Measurements from ENCODE around the gene VWA1.
A peak's percentile ranks its signal among the peaks of the same experiment; 100 is the strongest.
"Not testable (repeated sequence)": the region's sequence is repeated elsewhere in the genome, so short reads cannot be mapped to it uniquely, and the experiment has no call there.

The VWA1 gene

DNA sequence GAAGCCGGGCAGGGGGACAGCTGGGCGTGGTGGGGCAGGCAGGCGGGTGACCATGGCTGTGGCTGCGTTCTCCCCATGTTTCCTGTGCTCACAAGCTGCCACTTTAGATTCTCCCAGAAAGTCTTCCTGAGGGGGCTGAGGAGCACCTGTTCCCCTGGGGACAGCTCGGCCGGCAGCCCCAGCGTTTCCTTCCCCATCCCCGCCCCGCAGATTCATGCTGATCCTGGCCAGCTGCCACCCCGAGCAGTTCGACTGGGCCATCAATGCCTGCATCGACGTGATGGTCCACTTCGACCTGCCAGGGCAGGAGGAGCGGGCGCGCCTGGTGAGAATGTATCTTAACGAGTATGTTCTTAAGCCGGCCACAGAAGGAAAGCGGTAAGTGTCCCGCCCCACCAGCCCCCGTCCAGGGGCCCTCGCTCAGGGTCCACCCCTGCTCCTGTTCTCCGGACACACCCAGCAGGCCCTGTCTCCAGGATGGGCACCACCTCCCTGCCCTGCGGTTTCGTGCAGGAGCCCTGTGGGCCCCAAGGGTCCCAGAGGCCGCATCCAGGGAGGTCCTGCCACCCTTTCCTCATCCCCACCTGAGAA is 25.1 kb downstream of the VWA1 start:
- DNase-seq = no peak

DNA sequence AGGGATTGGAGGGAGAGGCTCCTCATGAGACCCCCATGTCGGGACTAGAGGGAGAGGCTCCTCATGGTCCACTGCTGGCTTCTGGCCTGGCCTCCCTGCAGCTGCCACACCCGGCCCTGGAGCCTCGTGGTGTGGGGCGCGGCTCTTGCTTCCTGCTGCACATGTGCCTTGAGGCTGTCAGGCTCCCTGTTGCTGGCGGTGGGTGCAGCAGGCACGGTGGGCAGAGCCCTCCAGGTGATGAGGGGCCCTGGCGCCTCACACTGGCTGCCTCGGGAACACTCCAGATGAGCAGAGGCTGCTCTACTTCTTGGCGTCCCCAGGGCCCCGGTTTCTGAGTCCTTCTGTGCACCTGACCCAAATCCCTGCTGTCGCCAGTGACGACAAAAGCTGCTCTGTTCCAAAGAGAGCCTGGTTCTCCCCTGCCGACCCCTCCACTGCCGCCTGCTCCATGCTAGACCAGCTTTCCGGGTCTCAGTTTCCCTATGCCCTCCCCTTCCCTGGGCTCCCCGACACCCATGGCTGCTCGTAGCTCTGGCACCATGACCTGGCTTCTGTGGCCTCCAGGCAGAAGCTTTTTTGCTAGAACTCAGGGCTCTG is 26.3 kb downstream of the VWA1 start:
- no peak for DNase-seq

DNA sequence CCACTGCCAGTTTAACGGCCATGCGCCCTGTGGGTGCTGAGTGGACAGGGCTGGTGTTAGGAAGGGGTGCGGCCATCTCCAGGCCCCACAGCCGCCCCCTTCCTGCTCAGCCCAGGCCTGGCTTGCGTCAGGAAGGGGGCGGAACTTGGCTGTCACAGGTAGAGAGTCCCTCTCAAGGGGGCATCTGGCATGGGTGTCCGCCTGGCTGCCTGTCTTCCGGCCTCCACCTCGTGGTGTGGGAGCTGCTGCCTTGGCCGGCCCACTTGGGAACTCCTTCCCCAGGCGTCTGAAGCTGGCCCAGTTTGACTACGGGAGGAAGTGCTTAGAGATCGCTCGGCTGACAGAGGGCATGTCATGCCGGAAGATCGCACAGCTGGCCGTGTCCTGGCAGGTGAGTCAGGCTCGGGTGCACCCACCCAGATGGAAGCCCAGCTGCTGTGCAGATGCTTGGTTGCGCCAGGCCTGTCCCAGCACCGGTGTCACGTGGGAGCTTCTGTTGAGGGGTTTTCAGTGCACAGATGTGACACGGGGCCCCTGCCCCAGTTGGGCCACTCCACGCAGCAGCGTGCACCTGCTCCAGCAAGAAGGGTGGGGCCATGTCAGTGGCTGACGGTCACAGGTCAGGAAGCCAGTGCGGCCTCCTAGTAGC is 27.0 kb downstream of the VWA1 start:
- DNase-seq = no peak

DNA sequence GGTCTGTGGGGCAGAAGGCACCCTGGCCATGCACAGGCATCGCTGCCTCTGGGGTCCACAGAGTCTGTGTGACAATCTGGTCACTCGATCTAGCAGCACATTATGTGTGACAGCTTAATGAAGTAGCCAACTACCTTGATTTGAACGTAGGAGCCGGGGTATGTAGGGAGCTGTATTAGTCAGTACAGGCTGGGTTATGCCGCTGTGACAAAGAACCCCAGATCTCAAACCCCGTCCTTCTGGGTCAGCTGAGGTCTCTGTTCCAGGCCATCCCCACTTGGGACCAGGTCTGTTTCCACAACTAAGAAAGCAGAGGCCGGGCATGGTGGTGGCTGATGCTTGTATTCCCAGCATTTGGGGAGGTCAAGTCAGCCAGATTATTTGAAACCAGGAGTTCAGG is 27.8 kb downstream of the VWA1 start:
- DNase-seq = no peak

DNA sequence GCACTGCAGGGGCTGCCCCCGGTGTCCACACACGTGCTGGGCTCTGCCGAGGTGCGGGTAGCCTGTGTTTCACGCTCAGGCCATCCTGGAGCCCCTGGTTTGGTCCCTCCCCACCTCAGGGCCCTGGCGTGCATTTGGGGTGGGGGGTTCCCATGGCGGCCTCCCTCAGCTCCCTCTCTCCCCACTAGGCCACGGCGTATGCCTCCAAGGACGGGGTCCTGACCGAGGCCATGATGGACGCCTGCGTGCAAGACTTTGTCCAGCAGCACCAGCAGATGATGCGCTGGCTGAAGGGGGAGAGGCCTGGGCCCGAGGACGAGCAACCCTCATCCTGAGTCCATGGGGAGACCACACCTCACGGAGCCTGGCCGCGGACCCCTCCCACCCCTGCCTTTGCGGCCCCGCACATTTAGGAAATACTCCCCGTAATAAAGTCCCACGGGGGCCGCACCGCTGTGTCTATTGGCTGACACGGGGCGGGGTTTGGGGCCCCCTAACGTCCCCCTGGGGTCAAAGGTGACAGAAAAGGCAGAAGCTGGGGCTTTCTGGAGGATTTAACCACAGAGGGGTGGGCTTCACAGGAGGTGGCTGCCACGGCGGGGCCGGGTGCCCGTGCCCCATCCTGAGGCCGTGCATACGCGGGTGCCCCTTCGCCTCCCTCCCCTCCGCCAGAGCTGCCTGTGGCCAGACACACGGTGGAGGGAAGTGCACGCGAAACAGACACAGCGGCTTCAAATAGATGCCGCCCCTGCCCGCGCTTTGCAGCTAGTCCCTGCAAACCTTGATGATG is 32.9 kb downstream of the VWA1 start:
- not testable (repeated sequence) for DNase-seq

DNA sequence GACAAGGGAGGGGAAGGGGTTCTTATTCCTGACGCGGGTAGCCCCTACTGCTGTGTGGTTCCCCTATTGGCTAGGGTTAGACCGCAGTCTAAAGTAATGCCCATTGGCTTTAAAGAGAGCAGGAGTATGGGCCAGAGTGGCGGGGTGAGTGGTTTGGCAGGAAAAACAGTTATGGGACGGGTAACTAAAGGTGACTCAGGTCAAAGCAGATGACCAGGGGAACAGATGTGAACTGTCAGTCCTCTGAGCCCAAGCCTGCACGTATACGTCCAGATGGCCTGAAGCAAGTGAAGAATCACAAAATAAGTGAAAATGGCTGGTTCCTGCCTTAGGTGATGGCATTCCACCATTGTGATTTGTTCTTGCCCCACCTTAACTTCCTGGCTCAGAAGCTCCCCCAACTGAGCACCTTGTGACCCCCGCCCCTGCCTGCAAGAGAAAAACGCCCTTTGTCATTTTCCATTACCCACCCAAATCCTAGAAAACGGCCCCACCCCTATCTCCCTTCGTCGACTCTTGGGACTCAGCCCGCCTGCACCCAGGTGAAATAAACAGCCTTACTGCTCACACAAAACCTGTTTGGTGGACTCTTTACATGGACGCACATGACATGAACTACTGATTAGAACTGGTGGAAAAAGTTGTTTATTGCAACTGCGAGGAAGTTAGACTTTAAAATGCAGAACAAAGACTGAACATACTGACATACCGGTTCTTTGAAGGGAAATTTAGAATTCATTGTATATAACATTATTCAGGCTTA is 35.3 kb downstream of the VWA1 start:
- DNase-seq = no peak

DNA sequence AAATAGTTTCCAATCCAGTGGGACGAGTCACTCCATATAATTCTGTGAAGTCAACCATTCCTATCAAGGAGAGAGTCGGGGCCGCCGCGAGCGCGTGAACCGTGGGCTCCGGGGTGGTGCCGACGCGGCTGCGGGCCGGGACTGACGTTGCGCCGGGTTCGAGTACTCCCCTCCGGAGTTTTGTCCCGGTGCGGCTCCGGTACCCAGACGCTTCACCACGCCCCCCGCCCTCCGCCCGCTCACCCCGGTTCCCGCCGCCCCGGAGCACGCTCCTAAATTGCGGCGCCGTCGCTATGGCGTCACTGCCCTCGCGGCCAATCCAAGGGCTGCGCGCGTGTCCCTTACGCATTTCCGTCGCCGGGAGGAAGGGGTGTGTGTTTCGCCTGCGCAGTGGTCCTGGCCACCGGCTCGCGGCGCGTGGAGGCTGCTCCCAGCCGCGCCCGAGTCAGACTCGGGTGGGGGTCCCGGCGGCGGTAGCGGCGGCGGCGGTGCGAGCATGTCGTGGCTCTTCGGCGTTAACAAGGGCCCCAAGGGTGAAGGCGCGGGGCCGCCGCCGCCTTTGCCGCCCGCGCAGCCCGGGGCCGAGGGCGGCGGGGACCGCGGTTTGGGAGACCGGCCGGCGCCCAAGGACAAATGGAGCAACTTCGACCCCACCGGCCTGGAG is 36.0 kb downstream of the VWA1 start, which contains the start of gene ATAD3B:
TSS of gene ATAD3B (plus strand) at position 377 of the 664 bp plus-strand sequence. CDS start at position 497, 120 bp downstream.
- DNase-seq = peak; percentile 98

DNA sequence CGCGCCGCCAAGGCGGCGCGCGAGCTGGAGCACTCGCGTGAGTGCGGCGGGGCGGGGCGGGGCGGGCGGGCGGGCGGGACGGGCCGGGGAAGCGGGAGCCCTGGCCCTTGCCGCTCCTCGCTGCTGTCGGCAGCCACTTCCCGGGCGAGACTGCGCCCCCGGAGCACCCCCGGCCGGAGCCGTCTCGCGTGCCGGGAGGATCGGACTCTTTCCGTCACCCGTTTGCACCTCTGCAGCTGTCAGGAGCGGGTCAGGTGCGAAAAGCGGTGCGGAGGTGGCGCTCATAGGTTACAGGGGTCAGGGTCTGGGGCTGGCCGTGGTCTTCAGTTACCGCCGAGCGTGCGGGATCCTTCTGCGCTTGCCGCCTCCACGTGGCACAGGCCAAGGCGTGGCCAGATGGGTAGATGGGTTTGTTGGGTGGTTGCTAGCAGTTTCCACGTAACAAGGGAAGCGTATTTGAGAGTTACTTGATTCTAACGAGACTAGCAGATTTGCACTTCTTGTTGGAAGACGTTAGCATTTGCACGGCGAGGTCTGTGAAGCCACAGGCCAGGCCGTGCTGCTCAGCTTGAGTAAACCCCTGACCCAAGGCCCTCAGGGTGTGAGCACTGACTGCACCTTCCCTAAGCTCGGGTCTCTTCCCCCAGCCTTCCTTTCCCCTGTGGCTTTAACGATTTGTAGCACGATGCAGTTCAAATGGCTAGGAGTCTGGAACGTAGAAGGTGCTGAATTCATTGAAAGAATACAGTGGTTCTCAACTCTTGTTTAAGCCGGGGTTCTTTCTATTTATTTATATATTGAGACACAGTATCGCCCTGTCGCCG is 36.8 kb downstream of the VWA1 start:
- DNase-seq = peak; percentile 64

DNA sequence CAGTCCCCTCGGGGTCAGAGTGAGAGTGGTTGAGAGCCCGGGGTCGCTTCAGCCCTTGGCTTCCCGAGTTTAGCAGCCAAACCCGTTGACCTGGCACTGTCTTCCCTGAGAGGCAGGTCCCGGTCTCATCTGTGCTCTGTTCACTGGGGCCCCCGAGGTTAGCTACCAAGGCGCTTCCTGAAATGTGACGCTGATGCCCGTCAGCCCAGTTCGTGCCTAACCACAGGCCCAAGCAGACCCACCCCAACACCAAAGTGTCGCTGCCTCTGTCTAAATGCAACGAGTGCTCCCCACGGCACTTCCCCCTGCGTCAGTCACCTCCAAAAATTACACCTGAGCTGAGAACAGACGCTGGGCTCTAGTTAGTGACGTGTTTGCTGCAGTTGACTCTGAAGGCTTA is 40.5 kb downstream of the VWA1 start:
- not testable (repeated sequence) for DNase-seq

DNA sequence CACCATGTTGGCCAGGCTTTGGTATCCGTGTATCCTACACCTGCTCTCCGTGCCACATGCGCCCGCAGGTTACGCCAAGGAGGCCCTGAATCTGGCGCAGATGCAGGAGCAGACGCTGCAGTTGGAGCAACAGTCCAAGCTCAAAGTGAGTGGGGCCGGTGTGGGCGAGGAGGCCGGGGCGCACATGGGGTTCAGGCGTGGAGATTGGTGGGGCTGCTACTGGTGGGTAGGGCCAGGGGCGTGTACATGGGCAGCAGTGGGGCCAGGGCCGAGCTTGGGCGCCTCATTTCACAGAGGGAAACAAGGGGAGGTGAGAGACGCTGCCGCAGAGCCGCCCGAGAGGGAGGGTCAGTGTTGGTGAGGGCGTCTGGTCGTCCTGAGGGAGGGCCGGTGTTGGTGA is 41.7 kb downstream of the VWA1 start:
- DNase-seq = no peak

DNA sequence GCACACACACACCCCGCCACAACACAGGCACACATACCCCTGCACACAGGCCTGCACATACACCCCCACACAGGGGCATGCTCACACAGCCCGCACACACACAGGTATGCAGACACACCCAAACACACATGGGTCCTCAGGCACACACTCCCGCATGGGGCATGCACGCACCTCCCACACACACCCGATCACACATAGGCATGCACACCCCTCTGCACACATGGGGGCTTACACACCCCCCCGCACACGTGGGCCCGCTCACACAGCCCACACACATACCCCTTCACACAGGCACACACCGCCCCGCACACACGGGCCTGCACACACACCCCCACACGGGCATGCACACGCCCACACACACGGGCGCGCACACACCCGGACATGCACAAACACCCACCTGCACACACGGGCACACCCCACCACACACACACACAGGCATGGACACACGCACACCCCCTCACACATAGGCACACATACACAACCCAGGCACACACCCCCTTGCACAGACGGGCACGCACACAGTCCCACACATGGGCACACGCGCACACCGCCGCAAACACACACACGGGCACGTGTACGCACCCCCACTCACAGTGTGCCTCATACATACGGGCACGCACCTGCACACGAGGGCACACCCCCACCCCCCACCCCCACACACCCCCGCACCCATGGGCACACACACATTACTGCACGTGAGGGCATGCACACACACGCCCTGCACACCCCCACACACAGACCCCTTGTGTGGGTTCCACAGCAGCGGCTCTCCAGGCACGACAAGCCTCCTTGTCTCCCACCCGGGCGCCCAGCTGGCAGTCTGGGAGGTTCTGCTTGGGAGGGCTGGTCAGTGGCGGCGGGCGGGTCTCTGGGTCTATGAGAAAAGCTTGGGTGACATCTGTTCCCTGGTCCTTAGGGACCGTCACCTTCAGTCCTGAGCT is 44.3 kb downstream of the VWA1 start:
- no peak for DNase-seq

DNA sequence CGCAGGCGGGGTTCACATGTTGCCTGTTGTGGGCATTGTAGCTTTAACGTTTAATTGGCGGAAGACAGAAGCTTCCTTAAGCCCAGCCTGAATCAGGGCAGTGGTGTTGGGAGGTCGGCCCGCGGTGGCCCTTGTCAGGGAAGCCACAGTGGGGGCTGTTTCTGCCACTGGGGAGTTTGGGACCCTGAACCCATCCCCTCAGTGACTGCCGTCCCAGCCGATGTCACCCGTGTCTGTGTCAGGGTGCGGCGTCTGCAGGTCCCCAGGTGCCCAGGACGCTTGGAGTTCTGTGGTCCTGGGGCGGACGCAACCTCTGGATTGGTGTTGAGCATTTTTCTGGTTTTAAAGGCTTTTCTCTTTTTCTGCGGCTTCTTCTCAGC is 45.0 kb downstream of the VWA1 start:
- not testable (repeated sequence) for DNase-seq

DNA sequence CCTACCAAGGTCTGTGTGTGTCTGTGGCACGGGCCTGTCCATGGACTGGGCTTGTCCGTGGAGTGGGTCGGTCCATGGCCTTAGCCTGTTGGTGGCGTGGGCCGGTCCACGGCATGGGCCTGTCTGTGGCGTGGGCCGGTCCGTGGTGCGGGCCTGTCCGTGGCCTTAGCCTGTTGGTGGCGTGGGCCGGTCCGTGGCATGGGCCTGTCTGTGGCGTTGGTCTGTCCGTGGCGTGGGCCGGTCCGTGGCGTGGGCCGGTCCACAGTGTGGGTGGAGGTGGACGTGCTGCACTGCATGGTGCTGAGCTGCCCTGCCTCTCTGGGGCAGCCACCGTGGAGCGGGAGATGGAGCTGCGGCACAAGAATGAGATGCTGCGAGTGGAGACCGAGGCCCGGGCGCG is 46.3 kb downstream of the VWA1 start:
- DNase-seq = not testable (repeated sequence)

DNA sequence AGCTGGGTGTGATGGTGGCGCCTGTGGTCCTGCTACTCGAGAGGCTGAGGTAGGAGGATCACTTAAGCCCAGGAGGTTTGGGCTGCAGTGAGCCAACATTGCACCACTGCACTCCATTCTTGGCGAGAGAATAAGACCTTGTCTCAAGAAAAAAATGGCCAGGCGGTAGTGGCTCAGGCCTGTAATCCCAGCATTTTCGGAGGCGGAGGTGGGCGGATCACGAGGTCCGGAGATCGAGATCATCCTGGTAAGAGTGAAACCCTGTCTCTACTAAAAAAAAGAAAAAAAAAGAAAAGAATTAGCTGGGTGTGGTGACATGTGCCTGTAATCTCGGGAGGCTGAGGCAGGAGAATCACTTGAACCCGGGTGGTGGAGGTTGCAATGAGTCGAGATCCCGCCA is 47.4 kb downstream of the VWA1 start:
- DNase-seq = no peak

DNA sequence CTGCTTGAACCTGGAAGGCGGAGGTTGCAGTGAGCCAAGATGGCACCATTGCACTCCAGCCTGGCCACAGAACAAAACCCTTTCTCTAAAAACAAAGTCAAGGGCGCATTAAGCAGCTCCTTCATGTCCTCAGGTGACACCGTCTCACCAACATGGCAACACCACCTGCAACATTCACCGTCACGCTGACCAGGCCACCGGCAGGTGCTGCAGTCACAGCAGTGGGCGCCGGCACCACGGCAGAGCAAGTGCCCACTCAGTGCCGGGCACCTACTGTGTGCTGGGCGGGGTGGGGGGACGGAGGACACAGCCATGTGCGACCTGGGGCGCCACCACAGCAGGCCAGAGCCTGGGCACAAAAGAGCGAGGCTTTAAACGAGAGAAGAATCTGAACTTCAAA is 48.2 kb downstream of the VWA1 start:
- no peak for DNase-seq

DNA sequence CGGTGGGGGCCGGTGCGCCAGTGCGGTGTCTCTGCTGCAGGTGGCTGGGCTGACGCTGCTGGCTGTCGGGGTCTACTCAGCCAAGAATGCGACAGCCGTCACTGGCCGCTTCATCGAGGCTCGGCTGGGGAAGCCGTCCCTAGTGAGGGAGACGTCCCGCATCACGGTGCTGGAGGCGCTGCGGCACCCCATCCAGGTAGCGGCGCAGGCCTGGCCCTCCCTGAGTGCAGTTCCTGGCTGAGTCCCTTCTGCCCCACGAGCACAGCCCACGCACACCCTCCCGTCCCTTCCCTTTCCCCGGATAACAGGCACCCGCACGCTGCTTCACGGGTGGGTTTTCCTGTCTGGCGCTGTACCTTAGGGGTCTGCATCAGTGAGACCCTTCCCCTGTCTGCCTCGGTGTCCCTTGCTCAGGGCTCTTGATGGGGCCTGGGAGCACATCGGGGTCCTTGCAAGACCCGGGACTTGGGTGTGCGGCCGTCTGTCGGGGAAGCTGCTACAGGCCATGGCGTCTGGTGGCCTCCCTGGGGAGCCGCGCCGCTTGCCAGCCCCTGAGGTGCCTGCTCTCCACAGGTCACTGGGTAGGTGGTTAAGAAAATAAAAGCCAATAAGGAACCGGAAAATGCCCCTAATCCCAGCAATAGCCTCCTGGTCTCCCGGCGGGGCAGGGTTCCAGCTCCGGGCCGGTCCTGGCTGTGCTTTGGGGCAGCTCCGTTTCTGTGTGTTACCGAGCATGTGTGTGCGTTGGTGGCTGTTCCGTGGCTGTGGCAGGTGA is 49.7 kb downstream of the VWA1 start:
- not testable (repeated sequence) for DNase-seq

DNA sequence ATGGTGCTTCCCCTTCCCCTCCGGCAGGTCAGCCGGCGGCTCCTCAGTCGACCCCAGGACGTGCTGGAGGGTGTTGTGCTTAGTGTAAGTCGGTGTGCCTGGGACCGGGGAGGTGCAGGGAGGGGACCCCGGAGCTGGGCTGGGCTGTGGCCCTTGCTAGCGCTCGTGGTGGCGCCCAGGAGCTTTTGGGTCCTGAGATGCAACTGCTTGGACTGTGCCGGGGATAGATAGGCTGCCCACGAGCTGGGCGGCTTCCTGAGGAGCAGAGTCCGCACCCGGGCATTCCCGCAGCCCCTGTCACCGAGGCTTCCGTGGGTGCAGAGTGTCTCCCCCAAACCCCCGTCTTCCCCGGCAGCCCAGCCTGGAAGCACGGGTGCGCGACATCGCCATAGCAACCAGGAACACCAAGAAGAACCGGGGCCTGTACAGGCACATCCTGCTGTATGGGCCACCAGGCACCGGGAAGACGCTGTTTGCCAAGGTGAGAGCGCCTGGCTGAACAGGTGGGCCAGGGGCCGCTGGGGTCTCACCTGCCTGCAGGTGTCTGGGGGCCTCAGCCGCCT is 50.3 kb downstream of the VWA1 start:
- DNase-seq = not testable (repeated sequence)

DNA sequence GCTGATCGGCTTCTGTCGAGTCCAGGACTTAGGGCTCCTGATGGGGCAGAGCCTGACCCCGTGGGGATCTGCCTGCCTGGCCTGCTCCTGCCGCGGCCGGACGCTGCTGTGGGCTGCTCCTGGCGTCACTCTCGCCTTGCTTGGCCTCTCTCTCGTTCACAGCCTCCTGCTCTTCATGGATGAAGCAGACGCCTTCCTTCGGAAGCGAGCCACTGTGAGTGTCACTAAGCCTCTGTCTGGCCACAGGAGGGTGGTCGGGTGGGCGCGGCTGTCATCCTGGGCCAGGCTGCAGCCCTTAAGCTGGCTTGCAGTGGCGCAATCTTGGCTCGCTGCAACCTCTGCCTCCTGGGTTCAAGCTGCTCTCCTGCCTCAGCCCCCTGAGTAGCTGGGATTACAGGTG is 52.2 kb downstream of the VWA1 start:
- no peak for DNase-seq

DNA sequence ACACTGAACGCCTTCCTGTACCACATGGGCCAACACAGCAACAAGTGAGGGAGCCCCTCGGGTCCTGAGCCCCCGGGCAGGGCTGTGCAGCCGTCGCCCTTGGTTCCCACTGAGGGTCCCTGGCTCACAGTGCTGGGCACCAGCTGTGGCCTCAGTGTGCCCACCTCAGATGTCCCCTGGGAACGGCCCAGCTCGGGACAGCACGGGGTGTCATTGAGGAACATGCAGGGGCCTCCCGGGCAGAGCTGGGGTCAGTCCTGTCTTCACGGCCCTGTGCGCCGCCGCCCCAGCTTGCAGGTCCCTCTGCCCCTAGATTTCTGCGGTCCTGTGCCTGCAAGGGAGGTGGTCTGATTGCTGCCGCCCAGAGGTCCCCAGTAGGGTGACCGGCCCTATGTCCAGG is 53.7 kb downstream of the VWA1 start:
- DNase-seq = no peak
